ENCODE measurements around the gene ZC3H13. TPM values are rescaled to one million over a fixed set of nuclear protein-coding genes. Genes with fewer than 3 reads are reported as not detected.

The ZC3H13 gene
- total and polyA plus RNA-seq, 2 of the 8 experiments (the other 6 are each of a cell fraction or from before 2014, with no cell fraction given) = 5.1 to 57.8 TPM

DNA sequence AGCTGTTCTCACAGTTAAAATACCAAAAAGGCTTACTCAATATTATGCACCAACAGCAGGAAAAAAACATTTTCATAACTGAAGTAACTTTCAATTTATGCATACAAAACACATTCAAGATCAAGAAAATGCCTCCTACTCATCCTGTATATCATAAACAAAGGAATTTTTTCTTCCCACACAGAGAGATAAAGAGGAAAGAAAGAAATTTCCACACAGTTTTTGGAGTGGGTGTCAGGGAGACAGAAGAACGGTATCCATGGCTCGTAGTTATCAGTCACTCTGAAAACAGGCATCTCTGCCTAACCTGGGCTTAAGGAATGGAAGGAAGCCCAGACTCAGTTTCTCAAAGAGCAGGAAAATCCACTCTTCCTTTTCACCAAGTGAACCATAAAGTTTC, 108.6 kb downstream of the ZC3H13 start:
- H3K56ac ChIP-seq (replicated peaks; ENCODE audit: insufficient read length, low read depth, low read length) = no peak overlapping the region
- H4K91ac ChIP-seq (replicated peaks; ENCODE audit: insufficient read length, low read length) = no peak overlapping the region
- H3K4me3 ChIP-seq (ENCODE audit: extremely low read depth in 1 of 4, insufficient read depth in 2 of 4, low read depth in 3 of 4, low read length in 4 of 4) = no peak overlapping the region
- no peak overlapping the region for H4K5ac ChIP-seq (ENCODE audit: insufficient read length, low read depth, low read length)
- H3K23me2 ChIP-seq (ENCODE audit: low read depth, low read length) = no peaks in the 10 kb centered on the region
- H3K18ac ChIP-seq (ENCODE audit: extremely low read depth, low read length) = no peak overlapping the region
- no peaks in the 10 kb centered on the region for H3K79me1 ChIP-seq (ENCODE audit: low read depth, low read length)
- no peak overlapping the region for H3K4ac ChIP-seq (replicated peaks; ENCODE audit: insufficient read length, low read depth, low read length)
- H3K79me2 ChIP-seq (ENCODE audit: control insufficient read depth in 1 of 2, insufficient read depth in 2 of 2, low read length in 2 of 2) = no peaks in the 10 kb centered on the region
- no peak for DNase-seq (ENCODE audit: low read depth in 1 of 2, low spot score in 2 of 2)
- no peak overlapping the region for H2BK15ac ChIP-seq (ENCODE audit: low read length)
- CTCF ChIA-PET (ENCODE audit: partially characterized antibody) = interaction anchor here (0.9 to 1.5 kb wide), 3 partner anchors 9 to 121 kb away, joined by 3 read pairs; no protein-coding TSS in a partner anchor
- no peak overlapping the region for H3K27ac ChIP-seq (ENCODE audit: low read depth, low read length)
- no peak overlapping the region for H2AK5ac ChIP-seq (ENCODE audit: low read depth, low read length)
- no peak overlapping the region for H2BK20ac ChIP-seq (ENCODE audit: low read length)
- no peak overlapping the region for H3K23ac ChIP-seq (ENCODE audit: insufficient read length)
- no peak overlapping the region for H2BK5ac ChIP-seq (ENCODE audit: low read depth, low read length)
- H3K4me2 ChIP-seq (ENCODE audit: insufficient read depth in 1 of 2, low read depth in 2 of 2, low read length in 2 of 2) = no peak overlapping the region
- POLR2A ChIA-PET (ENCODE audit: partially characterized antibody) = no interaction called here
- H3K9ac ChIP-seq (replicated peaks in 1 of 4; ENCODE audit: extremely low read depth in 1 of 4, low read depth in 3 of 4, low read length in 3 of 4) = no peak overlapping the region
- TF ChIP-seq CHD2 (IDR thresholded peaks at IDR 0.05; ENCODE audit: low read length) = no peak
- TF ChIP-seq CEBPB (IDR thresholded peaks at IDR 0.05; ENCODE audit: low read depth, low read length) = no peak
- TF ChIP-seq YY1 (IDR thresholded peaks at IDR 0.05; ENCODE audit: low read depth, low read length) = no peak
- no peak for TF ChIP-seq SP4 (IDR thresholded peaks at IDR 0.05; ENCODE audit: low read length)
- TF ChIP-seq EZH2 (IDR thresholded peaks at IDR 0.05; ENCODE audit: low read depth, low read length, severe bottlenecking) = no peak
- no peak for TF ChIP-seq NANOG (IDR thresholded peaks at IDR 0.05; ENCODE audit: insufficient read depth, low read depth, low read length, poor library complexity, severe bottlenecking)
- no peak for TF ChIP-seq CBX8 (IDR thresholded peaks at IDR 0.05; ENCODE audit: borderline replicate concordance, low read depth, low read length)
- no peak overlapping the region for H2AFZ ChIP-seq (ENCODE audit: low read length)
- no peak overlapping the region for H2BK12ac ChIP-seq (ENCODE audit: low read depth, low read length)
- H3K9me3 ChIP-seq (ENCODE audit: insufficient read depth in 2 of 2, low read depth in 1 of 2, low read length in 1 of 2) = no peaks in the 10 kb centered on the region
- H3K27me3 ChIP-seq (replicated peaks in 1 of 4; ENCODE audit: control insufficient read depth in 3 of 4, extremely low read depth in 1 of 4, insufficient read depth in 3 of 4, low read length in 3 of 4) = no peaks in the 10 kb centered on the region
- H4K8ac ChIP-seq (ENCODE audit: extremely low read depth, insufficient read depth, low read length) = no peak overlapping the region
- no peaks in the 10 kb centered on the region for H4K20me1 ChIP-seq (replicated peaks in 1 of 2; ENCODE audit: control insufficient read depth in 1 of 2, insufficient read depth in 2 of 2, low read length in 2 of 2)
- H3K4me1 ChIP-seq (replicated peaks in 1 of 4; ENCODE audit: control insufficient read depth in 3 of 4, insufficient read depth in 4 of 4, low read length in 3 of 4) = no peaks in the 10 kb centered on the region
- no peak for FAIRE-seq
- H2BK120ac ChIP-seq (replicated peaks; ENCODE audit: low read depth, low read length) = no peak overlapping the region
- no peaks in the 10 kb centered on the region for H3K36me3 ChIP-seq (ENCODE audit: control insufficient read depth in 2 of 4, insufficient read depth in 4 of 4, low read length in 3 of 4)
- no peak overlapping the region for H3K14ac ChIP-seq (ENCODE audit: insufficient read length)
- whole genome bisulfite sequencing, 2 experiments (ENCODE audit: extremely low coverage in 1 of 2, insufficient coverage in 1 of 2, insufficient read length in 1 of 2, insufficient replicate concordance in 2 of 2, low coverage in 1 of 2, low lambda C conversion rate in 2 of 2, missing lambda C conversion rate in 1 of 2) = 95% methylated on average over 2 of the region's 2 CpGs; no CpG with 5 or more reads in 1 of the 2 experiments

Data from H1 (cell line).